Stomach (tissue), 9 donors: ENCODE measurements around the gene MRPL42. TPM values are rescaled to one million over a fixed set of nuclear protein-coding genes. Genes with fewer than 3 reads are reported as not detected.

Experiments used
- DNase-seq, 2 donors: peaks; one replicate each; pipeline versions ENCODE4 v3.0.0 to v3.0.0-alpha.2; 2013 to 2019
- H3K27ac ChIP-seq, 5 donors: fragments of 200-600 bp in 4 of 5; sonication (generic) in 4 of 5; one replicate each; pipeline ENCODE4 v1.5.1; 2013 to 2019; ENCODE audit warnings: mild to moderate bottlenecking in 1 of 5, moderate library complexity in 1 of 5
- H3K27me3 ChIP-seq, 3 donors: fragments of 200-600 bp; sonication (generic); one replicate each; pipeline ENCODE4 v1.5.1; 2017 to 2019; ENCODE audit warnings: mixed run types in 1 of 3
- H3K36me3 ChIP-seq, 4 donors: fragments of 200-600 bp; sonication (generic); 1 replicate in 3 of 4; 2 replicates in 1 of 4; pipeline ENCODE4 v1.5.1; 2016 to 2019
- H3K4me1 ChIP-seq, 4 donors: fragments of 200-600 bp; sonication (generic); one replicate each; pipeline ENCODE4 v1.5.1; 2016 to 2019
- H3K4me3 ChIP-seq, 4 donors: fragments of 200-600 bp; sonication (generic) in 3 of 4; one replicate each; pipeline ENCODE4 v1.5.1; 2016 to 2019; ENCODE audit warnings: mild to moderate bottlenecking in 1 of 4
- H3K9me3 ChIP-seq, 4 donors: fragments of 200-600 bp; sonication (generic); one replicate each; pipeline ENCODE4 v1.5.1; 2016 to 2019
- CTCF ChIP-seq, 7 experiments: fragments of 450-650 bp in 4 of 7; fragments of 200-600 bp in 3 of 7; sonication (generic) in 3 of 7; IDR thresholded peaks; one replicate each; pipeline ENCODE4 v1.5.1; 2016 to 2019; ENCODE audit warnings: antibody characterized with exemption in 7 of 7, control low read depth in 2 of 7, mild to moderate bottlenecking in 1 of 7
- EP300 ChIP-seq: sonication (generic); formaldehyde crosslinking; IDR thresholded peaks from one replicate; pipeline ENCODE4 v1.6.1; 2017; ENCODE audit warnings: antibody characterized with exemption
- POLR2A ChIP-seq, 4 donors: fragments of 450-650 bp; IDR thresholded peaks; one replicate each; pipeline ENCODE4 v1.6.1; 2016; ENCODE audit warnings: antibody characterized with exemption in 4 of 4, control low read depth in 2 of 4, mild to moderate bottlenecking in 1 of 4, moderate library complexity in 1 of 4
- POLR2AphosphoS5 ChIP-seq, 3 donors: sonication (generic); formaldehyde crosslinking; IDR thresholded peaks; one replicate each; pipeline ENCODE4 v1.6.1; 2016; ENCODE audit warnings: antibody characterized with exemption in 3 of 3
- WGBS, 5 donors: extraction: QIAGEN DNeasy Blood & Tissue Kit in 3 of 5; methylation state at CpG; one replicate each; pipeline versions ENCODE4 v1.1.5 to v1.1.7; 2013 to 2018; 5-methylcytosine and 5-hydroxymethylcytosine counted together
- intact Hi-C: fragments of 100-400 bp; cut with DNase I; formaldehyde crosslinking; loops from one replicate; pipeline ENCODE4 v1.15.1; 2023; ENCODE audit warnings: low total_unique reads
- polyA plus RNA-seq, 3 donors: library from polyadenylated mRNA; stranded (reverse); fragments of 200-250 nt; gene quantifications; one replicate each; pipeline ENCODE4 v1.2.3, GENCODE V29; 2013
- total RNA-seq, 5 donors: library from RNA; depleted of rRNA; stranded (reverse); fragments of >200 nt; gene quantifications; one replicate each; pipeline versions ENCODE4 v1.1.0 to v1.2.3, GENCODE V29; 2014 to 2016
- donor health status: healthy with polysubstance abuse.
- donor health status: Bipolar disorder and iron deficiency.
- donor health status: healthy.

The MRPL42 gene
- total and polyA plus RNA-seq, 8 donors, result 3.5 to 90.1 (median 31.2) TPM

GRCh38 chr12:93502802-93503623 is 35.7 kb downstream of the MRPL42 start:
- no peaks in the 10 kb centered on the region for H3K4me1 ChIP-seq
- H3K27me3 ChIP-seq, result no peaks in the 10 kb centered on the region
- DNase-seq, result peak; percentile 48 to 75
- 68 to 76% (median 71%) methylated on average over 10 to 11 of the region's 11 CpGs for WGBS, 5 donors
- peaks cover 0 to 28% (median 10%) of the 10 kb centered on the region in 4 donors for H3K36me3 ChIP-seq
- no peak for TF ChIP-seq EP300
- TF ChIP-seq CTCF (IDR thresholded peaks at IDR 0.05), result peak in 5 of 7 experiments; percentile 49 to 80 (median 74)
- H3K27ac ChIP-seq, result no peak overlapping the region
- no peak overlapping the region for H3K4me3 ChIP-seq
- intact Hi-C loops, result loop anchor here (5.0 kb wide), 2 partner anchors 64 to 599 kb away; no protein-coding TSS in a partner anchor
- no peaks in the 10 kb centered on the region for H3K9me3 ChIP-seq

- Histone ChIP-seq H3K27ac (peak overlapping the region in 1 of 5 donors; percentile 52), H3K27me3 (no peaks in the 10 kb centered on the region)
- intact Hi-C loops, result no loop called here
These were observed 39.9 kb downstream of the MRPL42 start for GRCh38 chr12:93507165-93507564.

GRCh38 chr12:93509506-93509905 is 42.2 kb downstream of the MRPL42 start:
- Histone ChIP-seq H3K4me3 (no peak overlapping the region), H3K27ac (no peak overlapping the region), H3K27me3 (no peaks in the 10 kb centered on the region), H3K4me1 (peaks cover 0 to 4% (median 0%) of the 10 kb centered on the region in 4 donors), H3K9me3 (no peaks in the 10 kb centered on the region), H3K36me3 (peaks cover 0 to 4% (median 3%) of the 10 kb centered on the region in 4 donors)
- 94 to 100% (median 100%) methylated on average over 1 of the region's 1 CpG for WGBS, 5 donors
- TF ChIP-seq POLR2A (IDR thresholded peaks at IDR 0.05), result no peak
- TF ChIP-seq EP300, result no peak
- TF ChIP-seq CTCF (IDR thresholded peaks at IDR 0.05), result no peak
- TF ChIP-seq POLR2AphosphoS5 (IDR thresholded peaks at IDR 0.05), result no peak
- no peak for DNase-seq
- intact Hi-C loops, result no loop called here

More at GRCh38 chr12:93507165-93507564, 39.9 kb downstream of the MRPL42 start:
- no peak for DNase-seq
- Histone ChIP-seq H3K36me3 (peaks cover under 1 to 12% (median 4%) of the 10 kb centered on the region in 4 donors), H3K9me3 (no peaks in the 10 kb centered on the region), H3K4me3 (no peak overlapping the region), H3K4me1 (peaks cover 0 to 2% (median 0%) of the 10 kb centered on the region in 4 donors)
- TF ChIP-seq POLR2A (IDR thresholded peaks at IDR 0.05), result no peak
- no peak for TF ChIP-seq POLR2AphosphoS5 (IDR thresholded peaks at IDR 0.05)
- no peak for TF ChIP-seq EP300
- no peak for TF ChIP-seq CTCF (IDR thresholded peaks at IDR 0.05)

- Histone ChIP-seq H3K4me3 (no peak overlapping the region), H3K4me1 (peaks cover 0 to 9% (median 0%) of the 10 kb centered on the region in 4 donors), H3K9me3 (no peaks in the 10 kb centered on the region), H3K27ac (no peak overlapping the region), H3K36me3 (peaks cover 0 to 3% (median 0%) of the 10 kb centered on the region in 4 donors), H3K27me3 (no peaks in the 10 kb centered on the region)
- 75 to 89% (median 83%) methylated on average over 5 of the region's 5 CpGs for WGBS, 5 donors
- intact Hi-C loops, result no loop called here
- DNase-seq, result no peak
- TF ChIP-seq POLR2AphosphoS5 (IDR thresholded peaks at IDR 0.05) (no peak), CTCF (IDR thresholded peaks at IDR 0.05) (no peak), EP300 (no peak), POLR2A (IDR thresholded peaks at IDR 0.05) (no peak)
These were observed 47.5 kb downstream of the MRPL42 start for GRCh38 chr12:93514853-93515252.
